Activated T-cell treated with anti-CD3 and anti-CD28 coated beads for 48 hours (primary cell): ENCODE data around the gene FNDC5.
A peak's percentile ranks its signal among the peaks of the same experiment; 100 is the strongest.

ENCODE experiments used
- DNase-seq: peaks from one replicate; pipeline ENCODE4 v3.0.0-alpha.2; 2020; ENCODE audit warnings: low read depth

FNDC5 gene

DNA sequence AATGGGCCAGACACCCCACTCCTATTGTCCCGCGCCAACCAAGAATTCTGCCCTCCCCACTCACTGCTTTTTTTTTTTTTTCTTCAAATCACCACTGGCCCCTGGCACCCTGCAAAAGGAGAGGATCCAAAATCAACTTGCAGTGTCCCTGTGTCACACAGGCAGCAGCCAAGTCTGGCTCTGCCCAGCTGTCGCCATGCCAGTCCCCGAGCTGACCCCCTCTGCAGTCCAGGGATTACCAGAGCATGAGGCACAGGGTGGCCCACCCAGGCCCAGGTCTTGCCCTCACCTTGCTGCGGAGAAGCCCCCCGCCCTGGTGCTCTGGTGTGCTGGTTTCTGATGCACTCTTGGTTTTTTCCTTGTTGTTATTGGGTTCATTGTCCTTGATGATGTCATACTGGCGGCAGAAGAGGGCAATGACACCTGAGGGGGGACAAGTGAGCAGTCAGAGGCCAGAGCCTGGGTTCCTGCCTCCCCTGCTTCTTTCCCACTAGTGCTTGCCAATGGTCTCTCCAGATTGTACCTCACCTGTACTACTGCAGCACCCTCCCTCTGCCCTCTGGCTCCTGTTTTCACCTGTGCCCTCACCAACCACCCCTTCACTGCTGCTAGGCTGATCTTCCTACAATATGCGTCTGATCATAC, 6.2 kb downstream of the FNDC5 start:
- no peak for DNase-seq

DNA sequence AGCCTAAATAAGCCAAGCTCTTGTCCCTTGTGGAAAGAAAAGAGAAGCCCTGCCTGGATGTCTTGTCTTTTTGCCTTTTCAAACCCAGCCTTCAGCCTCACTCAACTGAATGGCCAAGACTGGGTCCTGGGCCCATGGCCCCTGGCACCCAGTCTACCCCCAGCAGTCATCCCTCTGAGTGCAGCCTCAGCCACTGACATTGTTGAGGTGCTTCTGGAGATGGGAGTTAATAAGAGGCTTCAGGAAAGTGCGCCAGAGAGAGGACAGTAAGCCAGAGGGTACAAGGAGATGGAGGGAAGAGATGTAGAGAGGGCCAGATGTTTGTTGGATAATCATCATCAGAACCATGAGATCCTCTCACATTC, 6.8 kb downstream of the FNDC5 start:
- no peak for DNase-seq

GRCh38 chr1:32863218-32863880, 7.4 kb downstream of the FNDC5 start:
- DNase-seq, result no peak

DNA sequence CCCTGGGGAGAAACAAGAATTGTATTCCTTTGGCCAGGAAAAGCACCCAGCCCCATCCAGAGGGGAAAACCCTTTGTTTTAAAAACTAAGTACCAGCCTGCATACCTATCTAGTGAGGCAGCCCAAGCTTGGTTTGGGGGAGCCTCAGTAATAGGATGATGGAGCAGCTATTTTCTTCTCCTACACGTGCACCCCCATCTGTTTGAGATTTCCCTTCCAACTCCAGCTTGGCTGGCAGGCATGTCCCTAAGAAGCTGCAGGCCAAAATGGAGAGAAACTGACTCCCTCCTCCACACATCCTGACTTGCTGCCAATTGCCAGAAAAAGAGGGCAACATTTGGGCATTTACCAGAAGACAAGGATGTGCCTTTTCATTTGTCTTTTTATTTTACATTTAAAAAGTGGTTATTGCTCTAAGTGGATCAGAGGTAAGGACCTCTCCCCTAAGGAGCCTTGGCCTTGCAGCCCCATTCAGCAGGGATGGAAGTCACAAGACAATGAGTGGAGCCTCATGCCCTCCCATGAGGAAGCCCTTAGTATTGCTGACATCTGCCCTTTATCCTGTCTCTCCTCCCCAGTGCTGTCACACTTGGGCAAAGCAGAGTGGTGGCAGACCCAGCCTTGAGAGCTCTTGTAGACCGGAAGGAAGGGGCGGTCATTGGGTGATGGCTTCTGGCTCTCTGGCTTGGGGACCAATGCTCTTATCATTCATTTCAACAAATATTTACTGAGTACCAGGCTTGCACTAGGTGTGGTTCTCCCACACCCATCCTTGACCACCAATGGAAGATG, 8.6 kb downstream of the FNDC5 start:
- no peak for DNase-seq

DNA sequence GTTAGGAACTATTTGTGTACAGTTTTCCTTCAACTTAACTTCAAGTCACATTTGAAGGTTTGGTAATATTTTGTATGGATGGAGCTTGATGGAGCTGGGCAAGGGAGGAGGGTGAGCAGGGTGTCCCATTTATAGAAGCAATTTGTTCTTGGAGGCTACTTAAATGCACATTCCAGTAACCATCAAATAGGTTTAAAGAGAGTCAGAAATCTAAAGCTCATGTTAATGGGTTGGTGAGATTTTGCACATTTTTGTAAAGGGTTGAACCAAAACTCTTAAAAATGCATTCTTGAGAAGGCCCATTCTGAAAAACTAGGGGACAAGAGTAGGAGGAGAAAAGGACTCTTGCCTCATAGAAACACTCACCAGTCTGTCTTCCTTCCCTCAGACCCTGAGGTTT, 10.1 kb downstream of the FNDC5 start:
- no peak for DNase-seq

- no peak for DNase-seq
Observed at GRCh38 chr1:32859915-32860314, 10.8 kb downstream of the FNDC5 start.

DNA sequence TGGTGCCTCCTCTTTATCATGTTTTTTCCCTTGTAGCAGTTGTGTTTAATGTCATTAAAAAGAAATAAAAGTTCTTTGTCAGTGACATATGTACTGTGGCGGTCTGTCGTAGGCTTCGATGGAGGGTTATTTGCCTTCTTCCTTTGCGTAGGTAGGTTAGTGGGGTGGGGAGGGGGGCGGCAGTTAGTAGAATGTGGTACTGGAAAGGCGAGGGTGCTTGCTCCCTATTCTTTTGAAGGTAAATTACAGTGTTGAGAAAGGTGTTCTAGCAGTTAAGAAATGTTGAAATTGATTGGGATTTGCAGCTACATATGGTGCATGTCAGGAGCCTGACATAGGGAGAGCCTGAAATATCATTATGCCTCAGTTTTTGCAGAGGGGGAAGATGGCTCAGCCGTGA, 11.9 kb downstream of the FNDC5 start:
- DNase-seq, result no peak

DNA sequence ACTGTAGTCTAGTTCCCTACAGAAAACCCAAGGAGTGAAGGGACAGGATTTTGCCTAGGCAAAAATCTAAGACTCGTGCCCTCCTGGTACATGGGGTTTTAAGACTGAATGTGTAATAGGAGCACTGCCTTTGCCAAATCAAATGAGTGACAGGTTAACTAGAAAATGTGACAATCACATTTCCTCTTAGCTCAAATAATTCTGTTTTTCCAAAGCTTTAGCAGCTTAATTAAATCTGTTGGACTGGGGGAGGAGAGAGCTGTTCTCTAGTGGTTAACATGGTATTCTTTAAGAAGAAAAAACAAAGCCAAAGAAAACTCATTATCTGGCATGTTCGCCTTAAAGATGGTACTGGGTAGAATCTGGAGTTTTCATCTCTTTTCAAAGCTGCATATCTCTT, 12.6 kb downstream of the FNDC5 start:
- DNase-seq, result no peak

DNA sequence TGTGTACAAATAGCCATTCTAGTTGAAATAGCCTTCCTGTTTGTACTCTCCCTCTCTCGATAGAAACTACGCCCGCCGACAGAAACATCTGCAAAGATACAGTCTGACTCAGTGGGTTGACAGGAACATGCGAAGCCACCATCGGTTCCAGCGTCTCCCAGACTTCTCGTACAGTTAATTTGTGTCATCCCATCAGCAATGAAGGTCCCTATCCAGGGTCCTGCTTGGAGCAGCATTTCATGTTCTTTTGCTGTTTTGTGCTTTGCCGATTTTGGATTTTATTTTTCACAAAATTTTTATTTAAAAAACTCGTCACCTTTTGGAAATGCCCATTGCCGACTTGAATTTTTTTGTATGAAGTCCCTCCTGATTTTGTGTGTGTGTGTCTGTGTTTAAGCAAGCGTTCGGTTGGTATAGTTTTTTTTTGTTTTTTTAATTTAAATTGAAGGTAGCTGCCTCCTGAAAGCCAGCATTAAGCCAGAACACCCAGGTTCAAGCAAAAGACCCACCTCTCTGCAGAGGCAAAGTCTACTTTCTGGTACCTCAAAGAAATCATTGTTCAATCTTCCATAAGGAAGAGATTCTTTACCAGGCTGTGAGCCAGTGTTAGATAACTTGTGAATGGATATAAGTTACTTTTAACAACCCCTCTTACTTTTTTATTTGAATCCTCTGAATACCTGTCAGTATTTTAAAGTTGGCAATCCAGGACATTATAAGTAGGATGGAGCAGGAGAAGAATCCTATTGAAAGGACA, 14.7 kb downstream of the FNDC5 start:
- no peak for DNase-seq

DNA sequence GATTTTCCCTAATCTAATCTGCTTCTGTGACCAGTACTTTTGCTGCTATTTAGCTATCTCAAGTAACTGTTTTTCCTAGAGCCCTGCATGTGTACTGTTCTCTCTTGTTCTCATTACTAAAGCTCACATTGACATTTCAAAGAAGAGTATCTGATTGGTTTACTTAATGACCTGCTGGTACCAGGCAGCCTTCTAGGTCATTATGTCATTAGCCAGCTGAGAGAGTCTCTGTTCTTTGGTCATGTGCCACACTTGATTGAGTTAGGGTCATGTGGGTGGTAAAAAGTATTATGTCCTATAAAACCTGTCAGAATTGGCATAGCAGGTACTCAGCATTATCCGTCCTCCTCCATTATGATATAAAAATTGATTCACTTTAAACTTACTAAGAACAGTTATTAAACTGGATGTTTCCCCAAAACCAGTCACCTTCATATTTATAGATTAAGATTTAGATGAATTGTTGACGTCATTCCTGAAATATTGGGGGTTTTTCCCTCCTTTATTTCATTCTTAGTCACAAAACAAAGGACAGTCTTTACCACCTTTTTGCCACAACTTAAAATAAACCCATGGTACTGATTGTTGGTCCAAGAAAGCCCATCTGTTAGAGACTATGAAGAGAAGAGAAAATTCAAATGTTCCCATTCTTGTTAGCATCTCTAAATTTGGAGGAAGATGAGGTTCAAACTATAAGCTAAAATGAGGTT, 22.2 kb downstream of the FNDC5 start:
- no peak for DNase-seq

- no peak for DNase-seq
Observed at GRCh38 chr1:32831878-32832277, 38.8 kb downstream of the FNDC5 start.

GRCh38 chr1:32830092-32830852, 40.4 kb downstream of the FNDC5 start:
- DNase-seq, result no peak

GRCh38 chr1:32828341-32828740, 42.4 kb downstream of the FNDC5 start:
- no peak for DNase-seq

DNA sequence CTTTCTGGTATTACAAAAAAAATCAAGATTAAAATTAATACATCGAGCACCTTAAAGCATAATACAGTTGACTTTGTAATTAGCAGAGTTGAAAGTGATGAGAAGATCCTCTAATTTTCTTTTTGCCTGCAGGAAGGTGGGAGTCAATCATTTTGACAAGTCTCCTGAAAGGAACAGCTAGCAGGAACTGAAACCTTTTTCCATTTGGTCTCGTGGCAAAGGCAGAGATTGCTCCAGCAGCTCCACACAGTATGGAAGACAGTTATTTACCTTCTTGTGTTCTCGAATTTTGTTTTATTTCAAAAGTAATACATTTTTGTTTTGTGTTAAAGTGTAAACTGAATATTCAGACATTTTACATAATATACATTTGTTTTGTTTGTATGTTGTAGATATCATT, 45.5 kb downstream of the FNDC5 start:
- DNase-seq, result no peak

GRCh38 chr1:32818804-32819541, 51.7 kb downstream of the FNDC5 start:
- DNase-seq, result no peak

GRCh38 chr1:32817815-32818786, 52.6 kb downstream of the FNDC5 start:
- peak; percentile 33 for DNase-seq

- peak; percentile 100 for DNase-seq
Observed at GRCh38 chr1:32817159-32817814, 53.4 kb downstream of the FNDC5 start, which contains the start of the genes S100PBP and YARS1. TSS of gene S100PBP (plus strand) at chr1:32817653. CDS start at chr1:32826100, 8,447 bp downstream. TSS of gene YARS1 (minus strand) at chr1:32817358. CDS start at chr1:32817244, 114 bp downstream.

- DNase-seq, result no peak
Observed at GRCh38 chr1:32816676-32817158, 54.0 kb downstream of the FNDC5 start.
